HCT116 (cell line): ENCODE data around the gene JPH3. TPM values are rescaled to one million over a fixed set of nuclear protein-coding genes. Genes with fewer than 3 reads are reported as not detected.

ENCODE experiments used
- ATAC-seq: fragments of 200-7000 bp; cut with Tn5 transposase; 2 replicates; pipeline ENCODE4 v1.9.1; 2020; ENCODE audit warnings: mild to moderate bottlenecking, moderate library complexity
- BruUV-seq: library from RNA; stranded (reverse); fragments of 400-500 nt; replicated peaks from 2 replicates; lab custom pipeline; 2021; lab: Mats Ljungman, UMichigan
- CTCF ChIA-PET: fragments of 300-600 bp; sonication (Branson Sonifier 250); formaldehyde crosslinking; loops from one replicate; lab custom pipeline; 2021; ENCODE audit warnings: antibody characterized with exemption; lab: Charles Lee
- POLR2A ChIA-PET: fragments of 300-600, 350-600 bp; sonication (Branson Sonifier 250); formaldehyde crosslinking; loops from one replicate; lab custom pipeline; 2021; ENCODE audit warnings: antibody characterized with exemption; lab: Charles Lee
- RAD21 ChIA-PET, 2 experiments: fragments of 300-600 bp; sonication (Branson Sonifier 250); formaldehyde crosslinking; loops; one replicate each; lab custom pipeline; 2023; ENCODE audit warnings: low total read pairs in 2 of 2; ENCODE audit not compliant: uncharacterized antibody in 2 of 2, unreplicated experiment in 2 of 2, low non-redundant PET in 1 of 2; lab: Charles Lee
- DNase-seq: peaks from one replicate; pipeline ENCODE4 v3.0.0-alpha.2; 2010; ENCODE audit warnings: low read depth, low spot score
- H2AFZ ChIP-seq: fragments of 200-600 bp; shearing (Covaris generic), sonication (generic); 2 replicates; pipeline ENCODE4 v1.6.1; 2017; ENCODE audit warnings: low read depth, mixed run types, mixed read lengths, antibody characterized with exemption, low read length; ENCODE audit not compliant: poor library complexity, severe bottlenecking
- H3K27ac ChIP-seq: 2 replicates; pipeline ENCODE4 v1.5.1; 2012; ENCODE audit warnings: low read depth, low read length
- H3K27me3 ChIP-seq: fragments of 200-600 bp; sonication (generic); 2 replicates; pipeline ENCODE4 v1.6.1; 2016; ENCODE audit warnings: mixed run types, low read length, mixed read lengths; ENCODE audit not compliant: insufficient read depth
- H3K36me3 ChIP-seq, 2 experiments: fragments of 200-500 bp in 1 of 2; fragments of 200-600 bp in 1 of 2; sonication (Bioruptor generic) in 1 of 2; sonication (generic) in 1 of 2; 2 replicates each; pipeline versions ENCODE4 v1.5.1 to v1.6.1; 2014 to 2016; ENCODE audit warnings: low read length in 2 of 2, inconsistent platforms in 1 of 2, mixed read lengths in 1 of 2, mixed run types in 1 of 2; ENCODE audit not compliant: insufficient read depth in 2 of 2, control insufficient read depth in 1 of 2
- H3K4me1 ChIP-seq, 2 experiments: fragments of 200-600 bp in 1 of 2; sonication (generic) in 1 of 2; 2 replicates each; pipeline versions ENCODE4 v1.5.1 to v1.6.1; 2012 to 2017; ENCODE audit warnings: low read length in 2 of 2, inconsistent platforms in 1 of 2, mild to moderate bottlenecking in 1 of 2, mixed read lengths in 1 of 2, mixed run types in 1 of 2, moderate library complexity in 1 of 2; ENCODE audit not compliant: insufficient read depth in 2 of 2, control insufficient read depth in 1 of 2
- H3K4me2 ChIP-seq: fragments of 200-600 bp; sonication (generic); 2 replicates; pipeline ENCODE4 v1.6.1; 2017; ENCODE audit warnings: mixed run types, low read length, mixed read lengths
- H3K4me3 ChIP-seq, 2 experiments: fragments of 200-600 bp in 1 of 2; sonication (generic) in 1 of 2; replicated peaks in 1 of 2; 2 replicates each; pipeline ENCODE4 v1.5.1; 2011 to 2016; ENCODE audit warnings: low read length in 2 of 2, control low read depth in 1 of 2, low read depth in 1 of 2, mild to moderate bottlenecking in 1 of 2, mixed read lengths in 1 of 2, mixed run types in 1 of 2
- H3K79me2 ChIP-seq: fragments of 200-600 bp; sonication (generic); 2 replicates; pipeline ENCODE4 v1.6.1; 2017; ENCODE audit warnings: mild to moderate bottlenecking, mixed run types, low read length, moderate library complexity, mixed read lengths; ENCODE audit not compliant: insufficient read depth
- H3K9ac ChIP-seq: fragments of 200-600 bp; sonication (generic); 2 replicates; pipeline ENCODE4 v1.6.1; 2016; ENCODE audit warnings: low read length, mixed read lengths
- H3K9me2 ChIP-seq: fragments of 200-600 bp; sonication (generic), shearing (Covaris generic); 2 replicates; pipeline ENCODE4 v1.6.1; 2017; ENCODE audit warnings: mixed run types, mild to moderate bottlenecking, moderate library complexity; ENCODE audit not compliant: insufficient read depth
- H3K9me3 ChIP-seq, 2 experiments: fragments of 200-500 bp in 1 of 2; fragments of 200-600 bp in 1 of 2; sonication (Bioruptor generic) in 1 of 2; sonication (generic) in 1 of 2; 2 replicates each; pipeline ENCODE4 v1.6.1; 2014 to 2017; ENCODE audit warnings: low read length in 2 of 2, mixed read lengths in 2 of 2, inconsistent platforms in 1 of 2, low read depth in 1 of 2, mild to moderate bottlenecking in 1 of 2, mixed run types in 1 of 2, moderate library complexity in 1 of 2; ENCODE audit not compliant: control insufficient read depth in 1 of 2, insufficient read depth in 1 of 2
- H4K20me1 ChIP-seq: fragments of 200-600 bp; sonication (generic), shearing (Covaris generic); 2 replicates; pipeline ENCODE4 v1.6.1; 2017; ENCODE audit warnings: mixed run types, mild to moderate bottlenecking, moderate library complexity; ENCODE audit not compliant: insufficient read depth
- ATF3 ChIP-seq: IDR thresholded peaks from 2 replicates; pipeline ENCODE4 v1.6.1; 2012
- CEBPB ChIP-seq: IDR thresholded peaks from 2 replicates; pipeline ENCODE4 v1.6.1; 2012; ENCODE audit warnings: low read depth
- CTCF ChIP-seq, 3 experiments: fragments of 200-600 bp in 1 of 3; sonication (generic) in 1 of 3; IDR thresholded peaks in 2 of 3; conservative IDR thresholded peaks in 1 of 3; 2 replicates each; pipeline ENCODE4 v1.5.1; 2012 to 2017; ENCODE audit warnings: low read depth in 2 of 3, low read length in 2 of 3, antibody characterized with exemption in 1 of 3, borderline replicate concordance in 1 of 3, control low read depth in 1 of 3, mild to moderate bottlenecking in 1 of 3, mixed read lengths in 1 of 3, mixed run types in 1 of 3, moderate library complexity in 1 of 3; ENCODE audit not compliant: insufficient read depth in 1 of 3
- ELF1 ChIP-seq: IDR thresholded peaks from 2 replicates; pipeline ENCODE4 v1.6.1; 2012; ENCODE audit warnings: low read depth, borderline replicate concordance
- EZH2 ChIP-seq: fragments of 200-600 bp; sonication (generic); IDR thresholded peaks from 2 replicates; pipeline ENCODE4 v1.6.1; 2017; ENCODE audit warnings: antibody characterized with exemption, mixed run types
- REST ChIP-seq: IDR thresholded peaks from 2 replicates; pipeline ENCODE4 v1.6.1; 2012; ENCODE audit warnings: low read depth
- ZNF274 ChIP-seq: fragments of 200-500 bp; sonication (Bioruptor generic); IDR thresholded peaks from 2 replicates; pipeline ENCODE4 v1.6.1; 2014; ENCODE audit warnings: mild to moderate bottlenecking, low read depth, low read length, inconsistent platforms
- intact Hi-C: fragments of 100-400 bp; cut with micrococcal nuclease; formaldehyde crosslinking; loops from 2 replicates; pipeline ENCODE4 v1.10.0; 2022
- total RNA-seq: library from RNA; stranded (reverse); gene quantifications from one replicate; pipeline ENCODE4 v1.2.1, GENCODE V29; 2021; ENCODE audit not compliant: unreplicated experiment

JPH3 gene
- total RNA-seq, 1 experiment from 2014 or later, result 0.10 TPM

- Histone ChIP-seq H4K20me1 (no peaks in the 10 kb centered on the region), H3K4me1 (peaks cover 4 to 13% of the 10 kb centered on the region in 2 experiments; a peak in 3 of 4 replicates), H3K9me3 (no peaks in the 10 kb centered on the region), H3K79me2 (no peaks in the 10 kb centered on the region), H3K4me2 (no peak overlapping the region), H2AFZ (no peak overlapping the region), H3K4me3 (no peak overlapping the region), H3K9me2 (no peaks in the 10 kb centered on the region), H3K27ac (no peak overlapping the region), H3K27me3 (no peaks in the 10 kb centered on the region), H3K36me3 (no peaks in the 10 kb centered on the region), H3K9ac (no peak overlapping the region)
- RAD21 ChIA-PET, result no interaction called here
- BruUV-seq, result no TSS peak
- no peak for DNase-seq
- no peak for TF ChIP-seq ZNF274
- TF ChIP-seq ATF3, result no peak
- TF ChIP-seq EZH2, result no peak
- no peak for TF ChIP-seq CEBPB
- TF ChIP-seq REST, result no peak
- no peak for TF ChIP-seq CTCF (IDR thresholded peaks at IDR 0.05 in 2 of 3, conservative IDR thresholded peaks at IDR 0.05 in 1 of 3; ENCODE audit: borderline replicate concordance in 1 of 3, insufficient read depth in 1 of 3, low read depth in 2 of 3, low read length in 2 of 3)
- TF ChIP-seq ELF1, result no peak
- CTCF ChIA-PET, result interaction anchor here (1.1 kb wide), 1 partner anchor 77 kb away, joined by 3 read pairs; no protein-coding TSS in a partner anchor
- ATAC-seq, result no peak
- intact Hi-C loops, result no loop called here
- POLR2A ChIA-PET, result no interaction called here
Measured at GRCh38 chr16:87558682-87559081, 43.6 kb upstream of the JPH3 start.
